ENCODE measurements around the gene TNF.

The TNF gene

DNA sequence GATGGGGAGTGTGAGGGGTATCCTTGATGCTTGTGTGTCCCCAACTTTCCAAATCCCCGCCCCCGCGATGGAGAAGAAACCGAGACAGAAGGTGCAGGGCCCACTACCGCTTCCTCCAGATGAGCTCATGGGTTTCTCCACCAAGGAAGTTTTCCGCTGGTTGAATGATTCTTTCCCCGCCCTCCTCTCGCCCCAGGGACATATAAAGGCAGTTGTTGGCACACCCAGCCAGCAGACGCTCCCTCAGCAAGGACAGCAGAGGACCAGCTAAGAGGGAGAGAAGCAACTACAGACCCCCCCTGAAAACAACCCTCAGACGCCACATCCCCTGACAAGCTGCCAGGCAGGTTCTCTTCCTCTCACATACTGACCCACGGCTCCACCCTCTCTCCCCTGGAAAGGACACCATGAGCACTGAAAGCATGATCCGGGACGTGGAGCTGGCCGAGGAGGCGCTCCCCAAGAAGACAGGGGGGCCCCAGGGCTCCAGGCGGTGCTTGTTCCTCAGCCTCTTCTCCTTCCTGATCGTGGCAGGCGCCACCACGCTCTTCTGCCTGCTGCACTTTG, at the start of gene TNF:
TSS of gene TNF (plus strand) at position 231 of the 567 bp plus-strand sequence. CDS start at position 408, 177 bp downstream.
- DNase-seq (ENCODE audit: low read depth) = no peak

DNA sequence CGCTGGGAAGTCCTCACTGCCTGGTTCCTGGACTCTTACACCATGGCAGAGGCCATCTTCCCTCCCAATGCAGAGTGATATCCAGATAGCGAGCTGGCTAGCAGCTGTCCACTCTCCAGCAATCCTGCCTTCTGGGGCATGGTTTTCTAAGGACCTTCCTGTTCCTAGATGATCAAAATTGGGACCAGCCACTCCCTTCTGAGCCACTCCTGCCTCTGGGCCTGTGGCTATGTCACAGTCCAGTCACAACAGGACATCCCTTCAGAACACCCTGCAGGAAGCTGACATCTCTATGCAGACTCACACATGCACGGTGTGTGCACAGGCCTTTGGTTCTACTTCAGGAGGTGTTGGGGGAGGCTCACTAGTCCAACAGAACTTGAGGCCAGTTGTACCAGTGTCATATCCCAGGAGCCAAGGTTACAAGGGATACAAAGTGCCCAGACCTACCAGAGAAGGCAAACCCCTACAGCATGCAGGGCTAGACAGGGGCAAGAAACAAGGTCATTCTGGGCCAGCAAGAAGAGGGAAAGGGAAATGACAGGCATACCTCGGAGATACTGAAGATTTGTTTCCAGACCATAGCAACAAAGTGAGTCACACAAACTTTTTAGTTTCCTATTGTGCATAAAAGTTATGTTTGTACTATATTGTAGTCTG, 49.3 kb upstream of the TNF start:
- DNase-seq (ENCODE audit: low read depth) = no peak

DNA sequence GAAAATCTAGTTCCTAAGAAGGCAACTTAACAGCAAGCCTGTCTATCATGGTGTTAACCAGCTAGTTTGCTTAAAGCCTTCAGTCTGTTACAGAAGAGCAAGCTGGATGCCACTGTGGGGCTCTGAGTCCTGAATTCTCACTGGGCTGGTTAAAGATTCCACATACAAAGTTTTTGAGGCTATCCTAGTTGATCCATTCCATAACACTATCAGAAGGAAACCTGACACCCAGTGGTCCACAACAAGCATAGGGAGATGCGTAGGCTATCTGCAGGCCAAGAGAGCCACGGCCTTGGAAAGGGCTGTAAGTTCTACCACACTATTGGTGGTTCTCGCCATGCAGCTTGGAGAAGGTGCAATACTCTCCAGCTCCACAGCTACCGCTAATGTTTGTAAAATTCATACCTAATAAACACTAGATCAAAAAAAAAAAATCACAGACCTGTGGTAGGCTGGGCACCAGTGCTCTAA, 47.0 kb upstream of the TNF start:
- no peak for DNase-seq (ENCODE audit: low read depth)

DNA sequence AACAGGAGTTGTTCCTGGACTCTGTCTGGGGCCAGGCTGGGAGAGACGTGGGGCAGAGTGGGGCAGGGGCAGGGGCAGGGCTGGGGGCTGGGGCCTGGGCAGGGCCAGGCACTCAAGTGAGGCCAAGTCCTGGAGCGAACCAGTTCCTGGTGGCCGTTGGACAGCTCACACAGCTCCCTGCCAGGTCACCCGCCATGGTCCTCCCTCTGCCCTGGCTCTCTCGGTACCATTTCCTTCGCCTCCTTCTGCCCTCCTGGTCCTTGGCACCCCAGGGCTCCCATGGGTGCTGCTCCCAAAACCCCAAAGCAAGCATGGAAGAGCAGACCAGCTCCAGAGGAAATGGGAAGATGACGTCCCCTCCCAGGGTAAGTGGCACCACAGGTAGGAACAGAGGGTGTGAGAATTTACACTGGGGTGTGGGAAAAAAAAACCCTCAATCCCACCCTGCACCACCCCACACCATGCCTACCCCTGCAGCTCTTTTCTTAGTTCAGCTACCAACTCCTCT, 46.5 kb upstream of the TNF start, which contains the start of gene MCCD1:
TSS of gene MCCD1 (plus strand) at position 142 of the 508 bp plus-strand sequence. CDS start at position 195, 53 bp downstream.
- DNase-seq (ENCODE audit: low read depth) = no peak

DNA sequence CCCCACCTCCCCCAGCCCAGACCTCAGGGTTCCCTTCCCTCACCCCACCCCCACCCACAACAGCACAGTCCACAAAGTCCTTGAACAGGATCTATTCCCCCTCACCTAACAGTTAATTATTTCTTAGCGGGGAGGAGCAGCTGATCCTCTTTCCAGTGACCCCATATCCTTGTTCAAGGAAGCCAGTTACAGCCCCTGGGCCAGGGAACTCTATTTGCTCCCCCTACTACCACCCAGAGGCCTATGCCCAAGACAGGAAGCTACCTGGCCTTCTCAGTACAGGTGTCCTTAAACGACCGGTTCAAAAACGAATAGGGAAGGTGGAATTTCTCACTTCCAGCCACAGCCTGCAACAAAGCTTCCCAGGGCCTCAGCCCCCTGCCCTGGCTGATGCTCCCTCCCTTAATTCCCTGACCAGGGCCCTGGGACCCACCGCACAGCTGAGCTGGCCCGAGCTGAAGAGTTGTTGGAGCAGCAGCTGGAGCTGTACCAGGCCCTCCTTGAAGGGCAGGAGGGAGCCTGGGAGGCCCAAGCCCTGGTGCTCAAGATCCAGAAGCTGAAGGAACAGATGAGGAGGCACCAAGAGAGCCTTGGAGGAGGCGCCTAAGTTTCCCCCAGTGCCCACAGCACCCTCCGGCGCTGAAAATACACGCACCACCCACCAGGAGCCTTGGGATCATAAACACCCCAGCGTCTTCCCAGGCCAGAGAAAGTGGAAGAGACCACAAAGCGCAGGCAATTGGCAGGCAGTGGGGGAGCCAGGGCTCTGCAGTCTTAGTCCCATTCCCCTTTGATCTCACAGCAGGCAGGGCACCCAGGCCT, 45.8 kb upstream of the TNF start:
- no peak for DNase-seq (ENCODE audit: low read depth)

DNA sequence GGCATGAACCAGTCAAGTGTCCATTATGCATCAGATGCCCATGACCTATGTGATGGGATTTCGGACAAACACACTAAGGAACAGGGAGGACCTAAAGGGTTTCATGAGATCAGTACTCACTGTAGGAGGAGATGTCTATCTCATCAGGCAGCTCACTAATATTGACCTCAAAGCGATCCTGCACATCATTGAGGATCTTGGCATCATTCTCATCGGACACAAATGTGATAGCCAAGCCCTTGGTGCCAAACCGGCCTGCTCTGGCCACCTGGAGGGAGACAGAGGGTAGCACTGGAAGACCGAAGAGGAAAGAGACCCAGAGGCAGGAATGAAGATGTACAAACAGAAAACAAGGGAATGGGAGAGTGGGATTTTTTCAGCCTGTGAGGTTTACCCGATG, 44.7 kb upstream of the TNF start:
- no peak for DNase-seq (ENCODE audit: low read depth)

DNA sequence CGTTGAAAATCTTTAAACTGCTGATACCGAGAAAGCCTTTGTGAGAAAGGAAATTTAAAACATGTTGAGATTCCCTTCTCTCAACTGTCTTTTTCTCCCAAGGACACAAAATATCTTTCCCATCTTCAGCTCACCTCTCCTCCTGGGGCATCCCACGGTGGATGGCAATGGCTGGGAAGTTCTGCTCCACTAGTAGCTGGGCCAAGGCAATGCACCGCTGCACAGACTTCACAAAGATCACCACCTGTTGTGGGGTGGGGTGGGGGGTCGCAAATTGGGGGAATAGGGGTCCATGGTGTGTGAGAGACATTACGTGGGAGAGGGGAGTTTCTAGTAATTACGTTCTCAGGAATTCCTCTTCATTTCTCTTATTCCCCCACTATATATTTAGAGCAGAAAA, 44.2 kb upstream of the TNF start:
- DNase-seq (ENCODE audit: low read depth) = no peak

DNA sequence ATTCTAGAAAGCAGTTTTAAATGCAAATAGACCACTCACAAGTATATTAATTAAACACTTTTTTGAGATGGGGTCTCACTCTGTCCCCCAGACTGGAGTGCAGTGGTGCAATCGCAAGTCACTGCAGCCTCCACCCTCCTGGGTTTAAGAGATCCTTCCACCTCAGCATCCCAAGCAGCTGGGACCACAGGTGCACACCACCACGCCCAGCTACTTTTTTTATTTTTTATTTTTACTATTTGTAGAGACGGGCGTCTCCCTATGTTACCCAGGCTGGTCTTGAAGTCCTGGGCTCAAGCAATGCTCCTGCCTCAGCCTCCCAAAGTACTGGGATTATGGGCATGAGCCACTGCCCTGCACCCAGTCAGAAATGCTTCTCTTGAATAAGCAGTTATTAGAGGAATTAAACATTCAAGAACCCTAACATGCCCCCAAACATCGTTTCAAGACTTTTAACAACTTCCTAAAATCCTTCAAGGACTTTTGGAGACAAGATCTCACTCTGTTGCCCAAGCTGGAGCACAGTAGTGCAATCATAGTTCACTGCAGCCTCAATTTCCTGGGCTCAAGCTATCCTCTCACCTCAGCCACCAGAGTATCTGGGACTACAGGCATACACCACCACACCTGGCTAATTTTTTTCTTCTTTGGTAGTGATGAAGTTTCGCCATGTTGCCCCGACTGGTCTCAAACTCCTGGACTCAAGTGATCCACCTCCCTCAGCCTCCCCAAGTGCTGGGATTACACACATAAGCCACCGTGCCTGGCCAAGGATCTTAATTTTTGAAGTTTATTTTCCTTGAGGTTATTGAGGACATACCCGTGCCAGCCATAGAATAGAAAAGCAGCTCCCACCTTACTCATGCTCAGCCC, 43.4 kb upstream of the TNF start:
- DNase-seq (ENCODE audit: low read depth) = no peak

DNA sequence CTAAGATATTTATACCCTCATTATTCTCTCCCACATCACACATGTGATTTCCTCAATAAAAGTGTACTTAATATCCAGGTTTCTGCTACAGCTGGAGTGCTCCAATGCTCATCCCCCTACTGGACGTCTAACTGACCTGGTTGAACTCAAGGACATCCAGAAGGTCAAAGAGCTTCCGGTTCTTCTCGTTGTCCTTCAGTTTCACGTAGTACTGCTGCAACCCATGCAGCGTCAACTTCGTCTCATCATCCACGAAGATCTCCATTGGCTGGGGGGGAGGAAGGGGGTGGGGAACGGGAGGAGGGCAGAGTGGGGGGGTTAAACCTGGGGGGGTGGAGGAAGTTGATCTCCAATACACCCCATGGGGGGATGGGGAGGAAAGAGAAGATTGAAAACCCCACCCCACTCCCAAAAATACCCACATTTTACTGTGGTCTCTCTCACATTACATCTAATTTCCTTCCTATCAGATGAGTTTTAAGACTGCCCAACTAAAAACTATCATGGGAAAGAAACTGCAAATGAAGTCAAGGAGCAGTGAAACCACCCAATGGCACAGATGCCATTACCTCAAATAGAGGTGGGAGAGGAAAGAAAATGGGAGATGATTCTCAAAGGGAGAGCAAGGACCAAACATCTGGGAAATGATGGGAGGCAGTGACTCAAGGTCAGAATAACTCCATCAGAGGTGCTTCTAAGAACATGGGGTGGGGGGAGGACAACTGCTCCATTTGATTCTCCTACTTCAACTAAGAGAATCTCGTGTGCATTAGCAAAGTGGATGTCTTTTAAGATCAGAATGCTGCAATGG, 42.5 kb upstream of the TNF start:
- DNase-seq (ENCODE audit: low read depth) = no peak

DNA sequence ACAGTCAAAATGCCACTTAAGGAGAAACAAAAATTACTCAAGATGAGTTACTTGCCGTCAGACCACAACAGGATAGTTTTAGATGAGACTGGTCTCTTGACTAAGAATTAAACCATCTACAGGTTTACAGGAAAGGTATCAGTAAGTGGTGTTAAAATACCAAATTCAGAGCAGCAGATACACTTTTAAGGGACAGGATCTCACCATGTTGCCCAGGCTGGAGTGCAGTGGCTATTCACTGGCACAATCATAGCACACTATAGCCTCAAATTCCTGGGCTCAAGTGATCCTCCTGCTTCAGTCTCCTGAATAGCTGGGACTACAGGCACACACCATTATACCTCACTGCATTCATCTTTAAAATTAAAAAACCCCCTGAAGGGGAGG, 41.9 kb upstream of the TNF start:
- no peak for DNase-seq (ENCODE audit: low read depth)

DNA sequence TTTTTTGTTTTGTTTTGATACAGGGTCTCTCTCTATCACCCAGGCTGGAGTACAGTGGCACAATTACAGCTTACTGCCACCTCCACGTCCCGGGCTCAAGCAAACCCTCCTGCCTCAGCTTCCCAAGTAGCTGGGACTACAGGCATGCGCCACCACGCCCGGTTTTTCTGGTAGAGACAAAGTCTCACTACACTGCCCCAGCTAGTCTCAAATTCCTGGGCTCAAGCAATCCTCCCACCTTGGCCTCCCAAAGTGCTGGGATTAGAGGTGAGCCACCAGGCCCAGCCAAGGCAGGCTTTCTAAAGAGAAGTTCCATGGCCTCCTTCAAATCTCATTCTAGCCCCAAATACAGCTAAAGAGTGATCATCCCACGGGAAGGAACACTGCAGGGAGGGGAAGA, 41.4 kb upstream of the TNF start:
- no peak for DNase-seq (ENCODE audit: low read depth)

DNA sequence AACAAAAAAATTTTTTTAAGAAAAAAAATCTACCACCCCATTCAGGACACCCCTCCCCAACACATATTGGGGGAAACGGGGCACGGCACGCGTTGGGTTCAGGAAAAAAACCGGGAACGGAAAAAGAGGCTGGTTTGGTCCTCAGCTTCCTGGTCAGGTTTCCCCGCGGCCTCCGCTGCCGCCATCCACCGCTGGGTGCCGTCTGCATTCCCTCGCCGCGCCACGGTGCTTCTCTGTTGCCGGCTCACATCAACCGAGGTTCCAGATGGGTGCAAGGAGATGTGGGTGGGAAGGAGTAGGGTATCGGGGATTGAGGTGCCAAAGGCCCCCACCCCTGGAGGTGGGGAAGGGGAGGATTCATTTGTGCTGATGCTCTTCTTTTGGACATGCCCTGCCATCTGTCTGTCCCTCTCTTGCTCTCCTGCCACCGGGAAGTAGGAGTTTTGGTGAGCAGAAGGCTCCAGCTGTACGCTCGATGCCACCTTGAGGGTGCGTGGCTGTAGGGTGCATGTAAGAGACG, 40.8 kb upstream of the TNF start:
- no peak for DNase-seq (ENCODE audit: low read depth)

DNA sequence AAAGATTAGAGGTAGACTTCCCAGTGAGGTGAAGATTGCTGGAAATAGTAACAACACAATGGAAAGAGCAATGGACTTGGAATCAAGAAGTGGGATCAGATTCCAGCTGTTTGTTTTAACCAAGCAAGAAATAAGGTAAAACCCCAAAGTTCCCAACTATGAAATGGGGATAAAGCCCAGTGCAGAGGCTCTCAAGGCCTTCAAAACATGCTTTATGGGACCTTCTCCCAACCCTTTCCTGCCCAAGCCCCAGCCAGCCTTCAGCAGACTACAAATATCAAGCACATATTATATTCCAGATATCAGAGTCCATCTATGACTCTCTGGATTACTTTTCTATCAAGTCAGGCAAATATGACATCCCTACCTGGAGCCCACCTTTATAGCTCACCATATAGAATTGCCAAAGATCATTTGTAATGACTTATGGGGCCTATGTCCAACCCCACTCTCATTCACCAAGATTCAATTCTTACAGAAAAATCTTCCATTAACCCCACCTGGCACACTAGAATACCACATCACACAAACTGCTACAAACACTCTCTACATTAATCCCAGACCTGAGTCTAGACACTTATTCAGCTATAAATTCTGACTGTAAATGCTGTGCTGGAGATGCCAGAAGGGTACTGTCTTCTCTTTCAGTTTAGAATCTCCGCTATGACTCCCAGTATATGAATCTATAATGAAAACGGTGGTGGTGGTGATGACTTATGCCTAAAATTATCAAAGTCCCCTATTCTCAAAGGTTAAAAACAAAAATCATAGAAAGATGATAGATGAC, 39.6 kb upstream of the TNF start:
- DNase-seq (ENCODE audit: low read depth) = no peak

DNA sequence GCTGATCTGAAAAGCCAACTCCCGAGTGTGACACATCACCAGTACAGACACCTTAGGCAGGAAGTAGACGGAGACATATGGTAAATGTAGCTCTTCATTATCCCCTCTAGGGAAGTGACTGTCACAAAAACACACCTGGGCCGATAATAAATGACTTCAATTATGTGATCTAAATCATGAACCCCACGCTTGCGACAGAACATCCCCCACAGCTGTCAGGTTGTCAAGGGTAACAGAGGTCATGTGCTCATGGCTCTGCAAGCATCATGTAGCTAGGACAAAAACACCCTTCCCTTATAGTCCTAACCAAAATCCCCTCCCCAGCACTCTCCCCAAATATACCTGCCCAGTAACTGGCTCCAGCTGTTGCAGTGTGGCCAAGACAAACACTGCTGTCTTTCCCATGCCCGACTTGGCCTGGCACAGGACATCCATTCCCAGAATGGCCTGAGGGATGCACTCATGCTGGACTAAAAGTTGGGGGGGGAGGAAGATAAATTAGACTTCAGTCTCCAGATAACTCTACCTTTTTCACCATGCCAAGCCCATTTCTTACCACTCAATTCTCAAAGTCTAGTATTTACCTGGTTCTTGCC, 36.5 kb upstream of the TNF start:
- no peak for DNase-seq (ENCODE audit: low read depth)

DNA sequence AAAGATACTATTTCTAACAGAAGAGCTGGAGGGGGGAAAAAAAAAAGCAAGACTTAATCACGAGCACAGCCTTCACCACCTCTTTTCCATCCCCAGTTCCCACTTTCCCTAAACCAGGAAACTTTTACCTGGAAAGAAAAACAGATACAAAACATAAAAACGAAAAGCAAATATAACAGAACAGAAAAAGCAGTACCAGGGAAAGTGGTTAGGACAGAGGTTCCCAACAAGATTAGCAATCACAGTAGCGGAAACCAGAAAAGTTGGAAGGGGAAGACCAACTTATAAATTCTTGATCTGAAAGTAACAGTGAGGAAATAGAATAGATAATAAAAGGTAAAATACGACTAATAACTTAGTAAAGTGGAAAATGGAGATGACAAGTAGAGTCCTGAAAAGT, 34.7 kb upstream of the TNF start:
- no peak for DNase-seq (ENCODE audit: low read depth)

DNA sequence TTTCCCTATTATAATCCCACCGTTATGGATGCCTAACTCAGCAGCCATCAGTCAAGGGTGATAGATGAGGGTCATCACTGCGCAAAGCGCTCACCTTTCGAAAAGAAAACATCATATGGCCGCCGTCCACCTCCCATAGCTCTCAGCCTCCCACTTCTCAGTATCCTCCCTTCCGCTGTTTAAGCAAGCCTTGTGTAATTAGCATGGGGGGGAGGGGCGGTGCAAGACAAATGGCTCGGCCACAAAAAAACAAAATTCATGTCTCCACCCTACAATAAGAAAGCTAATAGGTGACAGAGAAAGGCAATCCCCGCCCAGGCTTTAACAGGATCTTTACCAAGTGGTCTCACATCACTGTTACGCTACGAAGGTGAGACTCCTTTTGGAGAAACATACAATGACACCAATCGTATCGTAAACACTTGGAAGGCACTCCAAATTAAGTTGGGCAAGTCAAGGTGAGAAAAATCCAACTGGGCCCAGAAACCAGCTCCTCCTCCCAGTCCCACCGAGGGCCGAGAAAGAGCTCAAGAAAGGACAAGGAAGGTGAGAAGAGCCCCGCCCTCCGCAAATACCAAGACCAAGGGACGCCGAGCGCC, 34.2 kb upstream of the TNF start:
- no peak for DNase-seq (ENCODE audit: low read depth)

DNA sequence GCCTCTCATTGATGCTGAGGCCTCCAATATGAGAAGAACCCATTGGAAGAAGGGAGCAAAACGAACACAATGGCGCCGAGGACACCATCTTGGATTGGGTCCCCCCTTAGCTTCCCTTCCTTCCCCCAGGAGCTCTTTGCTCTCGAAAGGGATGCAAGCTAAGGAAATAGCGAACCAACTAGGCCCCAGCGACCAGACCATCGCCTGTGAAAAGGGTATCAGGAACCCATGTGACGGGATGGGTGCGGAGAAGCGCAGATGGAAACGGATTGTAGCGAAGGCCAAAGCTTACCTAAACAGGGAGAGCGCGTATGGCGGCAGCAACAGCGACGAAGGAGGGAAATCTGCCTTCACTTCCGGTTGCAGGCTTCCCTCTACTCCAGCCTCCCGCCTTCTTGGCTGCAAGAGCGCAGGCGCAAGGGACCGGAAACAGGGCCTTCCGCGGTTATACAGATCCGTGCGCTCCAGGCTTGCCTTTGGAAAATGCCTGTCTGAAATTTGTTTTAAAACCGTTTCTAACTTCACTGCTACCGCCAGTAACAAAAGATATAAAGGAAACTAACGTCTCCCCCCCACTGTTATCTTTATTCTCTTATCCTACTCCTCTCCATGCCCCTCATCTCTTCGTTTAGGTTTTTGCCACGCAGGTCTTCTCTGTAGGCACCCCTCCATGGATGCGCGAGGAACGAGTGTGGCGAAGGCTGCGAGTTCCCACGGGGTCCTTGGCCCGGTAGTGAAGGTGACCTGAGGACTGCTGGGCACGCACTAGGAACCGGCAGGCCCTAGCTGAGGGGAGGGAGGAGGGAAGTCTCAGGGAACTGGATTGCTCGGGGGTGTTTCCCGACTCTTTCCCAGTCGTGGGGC, 33.5 kb upstream of the TNF start, which contains the start of gene DDX39B:
TSS of gene DDX39B (minus strand) at position 346 of the 864 bp plus-strand sequence. CDS start 1,471 bp downstream, outside the sequence.
- peak; percentile 94 for DNase-seq (ENCODE audit: low read depth)

DNA sequence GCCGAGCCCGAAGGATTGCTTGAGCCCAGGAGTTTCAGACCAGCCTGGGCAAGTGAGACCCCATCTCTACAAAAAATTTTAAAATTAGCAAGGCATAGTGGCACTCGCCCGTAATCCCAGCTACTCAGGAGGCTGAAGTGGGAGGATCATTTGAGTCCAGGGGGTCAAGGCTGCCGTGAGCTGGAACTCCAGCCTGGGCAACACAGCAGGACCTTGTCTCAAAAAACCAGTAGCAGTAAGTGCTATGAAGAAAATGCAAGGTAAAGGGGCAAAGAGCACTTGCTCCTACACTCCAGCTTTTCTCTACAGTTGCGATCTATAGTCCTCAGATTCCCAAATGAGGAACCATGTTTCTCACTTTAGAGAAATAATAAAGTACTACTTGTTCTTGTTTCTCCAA, 31.7 kb upstream of the TNF start:
- no peak for DNase-seq (ENCODE audit: low read depth)

Data from GM04504 (cell line).